Measurements from ENCODE around the gene CUBN.

DNA sequence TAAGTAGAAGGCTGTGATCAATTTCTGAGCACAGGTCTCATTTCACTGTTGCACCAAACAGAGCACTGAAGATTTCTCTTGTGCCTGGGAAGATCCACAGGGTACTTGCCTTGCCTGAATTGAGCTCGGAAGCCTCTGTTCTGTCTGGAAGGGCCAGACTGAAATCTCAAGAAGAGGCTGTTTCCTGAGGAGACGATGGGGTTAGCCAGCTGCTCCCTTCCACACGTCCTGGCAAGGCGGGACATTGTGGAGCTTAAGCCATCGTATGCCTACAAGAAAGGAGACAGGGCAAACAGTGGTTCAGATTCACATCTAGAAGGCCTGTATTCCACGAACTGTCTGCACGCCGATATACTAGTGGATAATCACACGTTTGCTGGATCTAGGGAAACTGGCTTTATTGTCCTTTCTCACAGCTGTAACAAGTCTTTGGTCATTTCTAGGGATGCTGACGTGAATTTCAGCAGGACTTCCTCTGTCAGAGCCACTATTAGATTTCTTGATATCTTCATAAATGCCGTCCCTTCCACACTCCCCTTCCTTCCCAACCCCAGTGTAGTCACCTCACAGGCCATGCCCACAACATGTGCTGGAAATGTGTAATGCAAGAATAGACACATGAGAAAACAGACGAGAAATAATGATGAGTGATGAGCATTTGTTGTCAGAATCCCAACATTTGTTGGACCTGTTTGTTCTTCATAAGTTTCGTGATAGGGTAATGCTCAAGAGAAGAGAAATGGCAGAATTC, 175.2 kb downstream of the CUBN start:
- TF ChIP-seq, protein P1, sequence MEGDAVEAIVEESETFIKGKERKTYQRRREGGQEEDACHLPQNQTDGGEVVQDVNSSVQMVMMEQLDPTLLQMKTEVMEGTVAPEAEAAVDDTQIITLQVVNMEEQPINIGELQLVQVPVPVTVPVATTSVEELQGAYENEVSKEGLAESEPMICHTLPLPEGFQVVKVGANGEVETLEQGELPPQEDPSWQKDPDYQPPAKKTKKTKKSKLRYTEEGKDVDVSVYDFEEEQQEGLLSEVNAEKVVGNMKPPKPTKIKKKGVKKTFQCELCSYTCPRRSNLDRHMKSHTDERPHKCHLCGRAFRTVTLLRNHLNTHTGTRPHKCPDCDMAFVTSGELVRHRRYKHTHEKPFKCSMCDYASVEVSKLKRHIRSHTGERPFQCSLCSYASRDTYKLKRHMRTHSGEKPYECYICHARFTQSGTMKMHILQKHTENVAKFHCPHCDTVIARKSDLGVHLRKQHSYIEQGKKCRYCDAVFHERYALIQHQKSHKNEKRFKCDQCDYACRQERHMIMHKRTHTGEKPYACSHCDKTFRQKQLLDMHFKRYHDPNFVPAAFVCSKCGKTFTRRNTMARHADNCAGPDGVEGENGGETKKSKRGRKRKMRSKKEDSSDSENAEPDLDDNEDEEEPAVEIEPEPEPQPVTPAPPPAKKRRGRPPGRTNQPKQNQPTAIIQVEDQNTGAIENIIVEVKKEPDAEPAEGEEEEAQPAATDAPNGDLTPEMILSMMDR (IDR thresholded peaks at IDR 0.05), result no peak
- no peak for TF ChIP-seq ZFX (IDR thresholded peaks at IDR 0.05; ENCODE audit: borderline replicate concordance)

Data from 22Rv1 (cell line).